Loucy (cell line): ENCODE results near the gene CCDC40.

Experiments used
- H2AFZ ChIP-seq: fragments of 200-600 bp; sonication (generic); 2 replicates; pipeline ENCODE4 v1.6.0; 2016; ENCODE audit warnings: antibody characterized with exemption, mild to moderate bottlenecking, low read length, moderate library complexity
- H3F3A ChIP-seq: fragments of 200-600 bp; 2 replicates; pipeline ENCODE4 v1.6.0; 2016; ENCODE audit warnings: antibody characterized with exemption, low read depth, mild to moderate bottlenecking
- H3K27me3 ChIP-seq: fragments of 200-600 bp; sonication (generic); 2 replicates; pipeline ENCODE4 v1.6.1; 2014; ENCODE audit warnings: low read length, mild to moderate bottlenecking; ENCODE audit not compliant: insufficient read depth, poor library complexity, severe bottlenecking
- H3K36me3 ChIP-seq: fragments of 200-600 bp; sonication (generic); 2 replicates; pipeline ENCODE4 v1.6.1; 2016; ENCODE audit warnings: low read length; ENCODE audit not compliant: insufficient read depth
- H3K4me1 ChIP-seq: fragments of 200-600 bp; sonication (generic); 2 replicates; pipeline ENCODE4 v1.5.1; 2014; ENCODE audit warnings: low read length, mild to moderate bottlenecking; ENCODE audit not compliant: insufficient read depth, poor library complexity, severe bottlenecking
- H3K4me2 ChIP-seq: fragments of 200-600 bp; sonication (generic); 2 replicates; pipeline ENCODE4 v1.6.0; 2014; ENCODE audit warnings: antibody characterized with exemption, low read length, low read depth, mild to moderate bottlenecking; ENCODE audit not compliant: poor library complexity, severe bottlenecking
- H3K4me3 ChIP-seq: fragments of 200-600 bp; sonication (generic); 2 replicates; pipeline ENCODE4 v1.5.1; 2014; ENCODE audit warnings: low read length, mild to moderate bottlenecking, mixed read lengths; ENCODE audit not compliant: poor library complexity, severe bottlenecking
- H3K79me2 ChIP-seq: fragments of 200-600 bp; sonication (generic); 2 replicates; pipeline ENCODE4 v1.6.1; 2014; ENCODE audit warnings: low read length; ENCODE audit not compliant: insufficient read depth
- H3K9ac ChIP-seq: fragments of 200-600 bp; sonication (generic); 2 replicates; pipeline ENCODE4 v1.6.0; 2014; ENCODE audit warnings: mild to moderate bottlenecking, low read depth, low read length, moderate library complexity; ENCODE audit not compliant: poor library complexity, severe bottlenecking
- H3K9me2 ChIP-seq: fragments of 200-600 bp; sonication (generic); replicated peaks from 2 replicates; pipeline ENCODE4 v1.6.1; 2016; ENCODE audit warnings: low read depth, low read length, mixed read lengths
- H3K9me3 ChIP-seq: fragments of 200-600 bp; sonication (generic); 2 replicates; pipeline ENCODE4 v1.6.1; 2014; ENCODE audit warnings: mild to moderate bottlenecking, antibody characterized with exemption, low read length, low read depth; ENCODE audit not compliant: insufficient read depth
- H4K20me1 ChIP-seq: fragments of 200-600 bp; sonication (generic); 2 replicates; pipeline ENCODE4 v1.6.0; 2014; ENCODE audit warnings: antibody characterized with exemption, low read length, mild to moderate bottlenecking; ENCODE audit not compliant: insufficient read depth, poor library complexity, severe bottlenecking
- CTCF ChIP-seq: fragments of 200-600 bp; sonication (generic); conservative IDR thresholded peaks from 2 replicates; pipeline ENCODE4 v1.5.1; 2014; ENCODE audit warnings: mild to moderate bottlenecking, antibody characterized with exemption, low read length
- EZH2phosphoT487 ChIP-seq: fragments of 200-600 bp; IDR thresholded peaks from 2 replicates; pipeline ENCODE4 v1.6.1; 2018; ENCODE audit warnings: antibody characterized with exemption, mild to moderate bottlenecking, moderate library complexity, borderline replicate concordance

Gene CCDC40

GRCh38 chr17:80108036-80108971, 71.9 kb downstream of the CCDC40 start:
- no peak overlapping the region for H3K9ac ChIP-seq
- no peaks in the 10 kb centered on the region for H3K27me3 ChIP-seq
- no peak overlapping the region for H2AFZ ChIP-seq
- H3K36me3 ChIP-seq: no peaks in the 10 kb centered on the region
- TF ChIP-seq EZH2phosphoT487 (no peak), CTCF (no peak)
- no peak overlapping the region for H3K4me2 ChIP-seq
- H3K4me3 ChIP-seq: no peak overlapping the region
- no peaks in the 10 kb centered on the region for H4K20me1 ChIP-seq
- no peaks in the 10 kb centered on the region for H3K4me1 ChIP-seq
- H3K79me2 ChIP-seq: no peaks in the 10 kb centered on the region
- no peaks in the 10 kb centered on the region for H3F3A ChIP-seq
- no peaks in the 10 kb centered on the region for H3K9me3 ChIP-seq
- no peaks in the 10 kb centered on the region for H3K9me2 ChIP-seq

- TF ChIP-seq EZH2phosphoT487 (no peak), CTCF (no peak)
- H2AFZ ChIP-seq: no peak overlapping the region
- no peaks in the 10 kb centered on the region for H3K9me3 ChIP-seq
- H3K27me3 ChIP-seq: no peaks in the 10 kb centered on the region
- H3K4me1 ChIP-seq: no peaks in the 10 kb centered on the region
- no peaks in the 10 kb centered on the region for H3F3A ChIP-seq
- no peak overlapping the region for H3K9ac ChIP-seq
- H4K20me1 ChIP-seq: no peaks in the 10 kb centered on the region
- H3K4me3 ChIP-seq: no peak overlapping the region
- no peaks in the 10 kb centered on the region for H3K36me3 ChIP-seq
- no peak overlapping the region for H3K4me2 ChIP-seq
- no peaks in the 10 kb centered on the region for H3K9me2 ChIP-seq
- no peaks in the 10 kb centered on the region for H3K79me2 ChIP-seq
Observed at GRCh38 chr17:80109066-80109660, 72.7 kb downstream of the CCDC40 start.

GRCh38 chr17:80109713-80110446, 73.4 kb downstream of the CCDC40 start:
- no peaks in the 10 kb centered on the region for H3K9me2 ChIP-seq
- H3K79me2 ChIP-seq: no peaks in the 10 kb centered on the region
- no peak overlapping the region for H3K4me3 ChIP-seq
- H3F3A ChIP-seq: no peaks in the 10 kb centered on the region
- no peaks in the 10 kb centered on the region for H3K27me3 ChIP-seq
- no peak overlapping the region for H3K4me2 ChIP-seq
- no peak overlapping the region for H3K9ac ChIP-seq
- no peaks in the 10 kb centered on the region for H3K9me3 ChIP-seq
- no peaks in the 10 kb centered on the region for H4K20me1 ChIP-seq
- no peaks in the 10 kb centered on the region for H3K36me3 ChIP-seq
- no peak overlapping the region for H2AFZ ChIP-seq
- H3K4me1 ChIP-seq: no peaks in the 10 kb centered on the region
- TF ChIP-seq EZH2phosphoT487 (no peak), CTCF (no peak)
